PFSK-1 (cell line): ENCODE results near the gene HEXB.

Source experiments
- POLR2AphosphoS5 ChIP-seq: IDR thresholded peaks from 2 replicates; pipeline ENCODE4 v1.6.1; 2012; ENCODE audit warnings: low read depth, mild to moderate bottlenecking, control low read depth, low read length, moderate library complexity
- REST ChIP-seq, 2 experiments: IDR thresholded peaks; 2 replicates each; pipeline versions ENCODE4 v1.6.1 to v1.8.0; 2011 to 2012; ENCODE audit warnings: low read depth in 2 of 2, low read length in 2 of 2, control low read depth in 1 of 2, inconsistent platforms in 1 of 2, mild to moderate bottlenecking in 1 of 2, moderate library complexity in 1 of 2; ENCODE audit not compliant: insufficient read depth in 1 of 2
- SIN3A ChIP-seq: IDR thresholded peaks from 2 replicates; pipeline ENCODE4 v1.6.1; 2012; ENCODE audit warnings: mild to moderate bottlenecking, low read length, moderate library complexity, borderline replicate concordance; ENCODE audit not compliant: insufficient read depth
- TAF1 ChIP-seq: IDR thresholded peaks from 2 replicates; pipeline ENCODE4 v1.6.1; 2012; ENCODE audit warnings: low read length, control low read depth, borderline replicate concordance; ENCODE audit not compliant: insufficient read depth

GRCh38 chr5:74651710-74652109 is 33.3 kb upstream of the HEXB start:
- TF ChIP-seq POLR2AphosphoS5 (no peak), REST (IDR thresholded peaks at IDR 0.05; ENCODE audit: insufficient read depth in 1 of 2, low read depth in 2 of 2, low read length in 2 of 2) (no peak), TAF1 (no peak), SIN3A (no peak)
